ENCODE results near the gene TNS3. TPM values are rescaled to one million over a fixed set of nuclear protein-coding genes. Genes with fewer than 3 reads are reported as not detected.
A peak's percentile ranks its signal among the peaks of the same experiment; 100 is the strongest.

TNS3 gene
- total RNA-seq, 1 donor from 2014 or later, result 6.1 TPM

GRCh38 chr7:47529826-47530555, 51.9 kb downstream of the TNS3 start:
- no peak for FAIRE-seq
- no peak for DNase-seq (ENCODE audit: low spot score in 2 of 2)

GRCh38 chr7:47529405-47529804, 52.5 kb downstream of the TNS3 start:
- FAIRE-seq (no peak), DNase-seq (ENCODE audit: low spot score in 2 of 2) (no peak)

GRCh38 chr7:47528471-47528870, 53.4 kb downstream of the TNS3 start:
- DNase-seq (ENCODE audit: low spot score in 2 of 2), result no peak
- no peak for FAIRE-seq

GRCh38 chr7:47526466-47526865, 55.4 kb downstream of the TNS3 start:
- FAIRE-seq (no peak), DNase-seq (ENCODE audit: low spot score in 2 of 2) (no peak)

GRCh38 chr7:47525066-47525623, 56.8 kb downstream of the TNS3 start:
- no peak for FAIRE-seq
- DNase-seq (ENCODE audit: low spot score in 2 of 2), result no peak

GRCh38 chr7:47523401-47523800, 58.5 kb downstream of the TNS3 start:
- FAIRE-seq (no peak), DNase-seq (ENCODE audit: low spot score in 2 of 2) (no peak)

- FAIRE-seq (no peak), DNase-seq (ENCODE audit: low spot score in 2 of 2) (no peak)
These were observed 59.9 kb downstream of the TNS3 start for GRCh38 chr7:47521816-47522561.

GRCh38 chr7:47521011-47521795, 60.7 kb downstream of the TNS3 start:
- DNase-seq (ENCODE audit: low spot score in 2 of 2), result no peak
- FAIRE-seq, result no peak

GRCh38 chr7:47520406-47520805, 61.5 kb downstream of the TNS3 start:
- FAIRE-seq, result no peak
- DNase-seq (ENCODE audit: low spot score in 2 of 2), result no peak

GRCh38 chr7:47518827-47519226, 63.1 kb downstream of the TNS3 start:
- FAIRE-seq, result no peak
- DNase-seq (ENCODE audit: low spot score in 2 of 2), result no peak

- no peak for DNase-seq (ENCODE audit: low spot score in 2 of 2)
- FAIRE-seq, result no peak
These were observed 64.0 kb downstream of the TNS3 start for GRCh38 chr7:47517821-47518480.

GRCh38 chr7:47516985-47517600, 64.8 kb downstream of the TNS3 start:
- FAIRE-seq (no peak), DNase-seq (ENCODE audit: low spot score in 2 of 2) (no peak)

GRCh38 chr7:47516386-47516785, 65.5 kb downstream of the TNS3 start:
- FAIRE-seq, result no peak

GRCh38 chr7:47515305-47515834, 66.5 kb downstream of the TNS3 start:
- DNase-seq (ENCODE audit: low spot score in 2 of 2) (no peak), FAIRE-seq (no peak)

More at GRCh38 chr7:47516386-47516785, 65.5 kb downstream of the TNS3 start:
- DNase-seq (ENCODE audit: low spot score in 2 of 2), result no peak

- FAIRE-seq, result no peak
- DNase-seq (ENCODE audit: low spot score in 2 of 2), result no peak
These were observed 67.1 kb downstream of the TNS3 start for GRCh38 chr7:47514818-47515217.

- no peak for FAIRE-seq
- DNase-seq (ENCODE audit: low spot score in 2 of 2), result no peak
These were observed 67.5 kb downstream of the TNS3 start for GRCh38 chr7:47514367-47514766.

GRCh38 chr7:47513741-47514241, 68.1 kb downstream of the TNS3 start:
- DNase-seq (ENCODE audit: low spot score in 2 of 2), result peak in 1 of 2 donors; percentile 43
- no peak for FAIRE-seq

GRCh38 chr7:47512481-47513176, 69.3 kb downstream of the TNS3 start:
- DNase-seq (ENCODE audit: low spot score in 2 of 2) (no peak), FAIRE-seq (no peak)
